Measurements from ENCODE around the gene NINJ1. TPM values are rescaled to one million over a fixed set of nuclear protein-coding genes. Genes with fewer than 3 reads are reported as not detected.
A peak's percentile ranks its signal among the peaks of the same experiment; 100 is the strongest.

NINJ1 gene
- total and polyA plus RNA-seq, 2 of the 13 experiments (the other 11 are each of a cell fraction or from before 2014, with no cell fraction given): 81.2 to 92.1 TPM

DNA sequence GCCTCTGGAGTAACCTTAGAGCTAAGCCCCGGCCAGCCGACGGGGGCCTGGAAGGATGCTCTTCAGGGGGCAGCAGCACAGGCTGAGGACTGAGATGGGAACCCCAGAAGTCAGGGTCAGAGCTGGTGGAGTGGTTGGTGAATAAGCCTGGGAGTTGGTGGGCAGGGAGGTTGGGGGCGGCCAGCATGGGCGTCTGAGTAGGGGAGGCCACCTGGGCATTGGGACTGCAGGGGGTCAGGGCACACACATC is 14.4 kb downstream of the NINJ1 start (continued):
- TF ChIP-seq NCOA1 (CRISPR knock-in tag; IDR thresholded peaks at IDR 0.05): 0 out of 2 replicates have a peak, but pooled peaks have one; percentile 52
- TF ChIP-seq ZNF34 (CRISPR knock-in tag; IDR thresholded peaks at IDR 0.05; ENCODE audit: borderline replicate concordance): peak; percentile 4; the same call in 1 of the 2 replicates
- 0 out of 2 replicates have a peak, but pooled peaks have one; percentile 16 for TF ChIP-seq FOXJ3 (CRISPR knock-in tag; IDR thresholded peaks at IDR 0.05; ENCODE audit: borderline replicate concordance)

DNA sequence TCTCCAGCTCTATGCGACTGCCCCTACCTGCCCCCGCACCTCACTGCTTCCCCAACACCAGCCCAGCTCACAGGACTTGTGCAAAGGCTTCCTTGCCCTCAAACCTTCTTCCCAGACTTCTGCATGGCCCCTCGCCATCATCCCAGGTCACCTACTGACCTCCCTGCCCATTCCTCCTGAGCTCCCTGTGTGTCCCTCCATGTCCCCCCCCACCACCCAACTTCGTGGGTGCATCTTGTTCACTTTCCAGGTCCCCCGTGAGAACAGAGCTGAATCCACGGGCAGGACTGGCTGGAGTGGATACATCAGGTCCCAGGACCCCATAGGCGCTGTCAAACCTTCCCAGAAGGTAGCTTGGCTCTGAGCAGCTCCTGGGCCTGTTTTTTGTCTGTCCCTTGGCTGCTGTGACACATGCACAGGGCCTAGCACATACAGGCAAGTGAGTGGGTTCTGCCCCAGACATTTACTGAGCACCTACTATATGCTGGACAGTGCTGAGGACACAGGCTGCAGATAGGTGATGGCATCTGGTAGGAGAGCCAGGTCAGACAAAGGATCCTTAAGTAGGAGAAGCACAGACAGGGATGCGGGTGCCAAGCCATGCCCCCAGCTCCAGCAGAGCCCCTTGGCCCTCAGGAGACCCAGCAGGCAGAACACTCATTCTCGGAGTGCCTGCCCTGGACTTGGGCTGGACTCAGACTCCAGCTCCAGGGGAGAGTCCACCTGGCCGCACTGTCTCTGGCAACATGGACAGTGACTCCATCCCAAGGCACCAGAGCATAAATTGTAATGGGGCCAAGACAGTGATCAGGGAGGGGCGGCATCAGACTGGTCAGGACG is 15.0 kb downstream of the NINJ1 start:
- no peak overlapping the region for H2AFZ ChIP-seq (ENCODE audit: low read length)
- WGBS (ENCODE audit: low lambda C conversion rate): 91% methylated on average over 12 of the region's 12 CpGs
- no peaks in the 10 kb centered on the region for H3K79me2 ChIP-seq (ENCODE audit: insufficient read depth, low read length)
- no peaks in the 10 kb centered on the region for H4K20me1 ChIP-seq (ENCODE audit: insufficient read depth, low read length)
- peaks cover 48% of the 10 kb centered on the region for H3K4me1 ChIP-seq (ENCODE audit: insufficient read depth, low read length)
- in situ Hi-C loops (cut with HindIII; ENCODE audit: extremely low pct_ligation_motif_present, low pct_unique_long_range_greater_than_20kb) (no loop called here), intact Hi-C loops (cut with micrococcal nuclease; ENCODE audit: unreplicated experiment) (no loop called here)
- DNase-seq (ENCODE audit: low spot score): no peak
- ChIA-PET POLR2A (interaction anchor here (1.0 to 13.7 kb wide), 9 partner anchors 7 to 189 kb away, joined by 3 to 195 read pairs (median 9); partner anchors contain the start of genes CARD19 and NINJ1), CTCF (ENCODE audit: low intra/inter-chr PET ratio, low total read pairs) (no interaction called here)
- no TSS peak for BruUV-seq (replicated peaks)
- peak; percentile 2; the same call in 2 of the 3 replicates for ATAC-seq
- H3K4me2 ChIP-seq (ENCODE audit: low read depth, low read length): peak overlapping the region; percentile 50
- FAIRE-seq: no peak
- no peaks in the 10 kb centered on the region for H3K9me3 ChIP-seq (ENCODE audit: low read length)
- H3K4me3 ChIP-seq (replicated peaks in 1 of 3; ENCODE audit: insufficient read depth in 1 of 3, low read depth in 2 of 3, low read length in 3 of 3): peak overlapping the region in 1 of 3 experiments; percentile 53; a peak in 1 of 6 replicates
- 0 out of 2 replicates have a peak overlapping the region, but pooled peaks have one; percentile 9 for H3K9ac ChIP-seq (ENCODE audit: insufficient read depth, low read depth, low read length)
- peak overlapping the region; percentile 52 for H3K27ac ChIP-seq (ENCODE audit: extremely low read length, insufficient read depth, low read length)
- no peaks in the 10 kb centered on the region for H3K27me3 ChIP-seq (ENCODE audit: control insufficient read depth in 1 of 2, insufficient read depth in 2 of 2, low read length in 2 of 2)
- H3K36me3 ChIP-seq (replicated peaks in 1 of 2; ENCODE audit: control insufficient read depth in 1 of 2, insufficient read depth in 2 of 2, low read length in 2 of 2): peaks cover 14 to 24% of the 10 kb centered on the region in 2 experiments; a peak in 4 of 5 replicates
- TF ChIP-seq ZNF749 (CRISPR knock-in tag; IDR thresholded peaks at IDR 0.05; ENCODE audit: borderline replicate concordance) (0 out of 2 replicates have a peak, but pooled peaks have one; percentile 10), RAD51 (IDR thresholded peaks at IDR 0.05; ENCODE audit: borderline replicate concordance) (no peak), ZNF790 (CRISPR knock-in tag; IDR thresholded peaks at IDR 0.05; ENCODE audit: borderline replicate concordance) (0 out of 2 replicates have a peak, but pooled peaks have one; percentile 13), ZNF556 (CRISPR knock-in tag; IDR thresholded peaks at IDR 0.05; ENCODE audit: borderline replicate concordance) (no peak), REST (IDR thresholded peaks at IDR 0.05; ENCODE audit: borderline replicate concordance in 1 of 2, low read depth in 1 of 2, low read length in 2 of 2) (no peak), ZNF546 (CRISPR knock-in tag; conservative IDR thresholded peaks at IDR 0.05) (no peak), TIGD3 (CRISPR knock-in tag; IDR thresholded peaks at IDR 0.05; ENCODE audit: borderline replicate concordance) (no peak), KDM5A (IDR thresholded peaks at IDR 0.05; ENCODE audit: borderline replicate concordance, low read length) (no peak), THAP8 (CRISPR knock-in tag; IDR thresholded peaks at IDR 0.05; ENCODE audit: borderline replicate concordance) (no peak), PHF8 (CRISPR knock-in tag; IDR thresholded peaks at IDR 0.05) (no peak), RFX1 (IDR thresholded peaks at IDR 0.05) (no peak)
